MM.1S (cell line): ENCODE measurements around the gene ZNF580.

ENCODE experiments used
- CTCF ChIP-seq: fragments of 300-600 bp; sonication (generic); IDR thresholded peaks from 2 replicates; pipeline ENCODE4 v1.5.1; 2016; ENCODE audit warnings: antibody characterized with exemption, low read length, mixed read lengths
- EZH2 ChIP-seq: fragments of 300-600 bp; sonication (generic); optimal IDR thresholded peaks from 2 replicates; pipeline ENCODE3; 2017; ENCODE audit warnings: low read depth, mild to moderate bottlenecking, antibody characterized with exemption, low read length, mixed read lengths

DNA sequence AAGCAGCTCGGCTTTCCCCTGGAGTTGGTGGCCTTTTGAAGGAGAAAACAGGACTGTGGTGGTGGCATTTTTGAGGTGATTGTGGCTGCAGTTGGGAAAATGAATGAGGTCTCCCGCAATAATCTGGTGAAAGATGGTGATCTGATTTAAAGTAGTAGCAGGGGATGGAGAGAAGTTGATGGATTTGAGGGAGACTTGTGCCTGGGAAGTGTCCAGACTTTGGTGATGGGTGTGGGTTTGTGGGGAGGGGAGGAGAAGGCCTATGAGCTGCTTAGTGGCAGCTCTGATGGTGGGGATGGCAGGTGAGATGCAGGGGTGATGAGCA lies 30.2 kb downstream of the ZNF580 start:
- no peak for TF ChIP-seq CTCF
- no peak for TF ChIP-seq EZH2
